ENCODE results near the gene PRG2.
"Not testable (repeated sequence)": the region's sequence is repeated elsewhere in the genome, so short reads cannot be mapped to it uniquely, and the experiment has no call there.

The PRG2 gene

GRCh38 chr11:57418131-57418530, 27.7 kb upstream of the PRG2 start:
- no peak for DNase-seq

DNA sequence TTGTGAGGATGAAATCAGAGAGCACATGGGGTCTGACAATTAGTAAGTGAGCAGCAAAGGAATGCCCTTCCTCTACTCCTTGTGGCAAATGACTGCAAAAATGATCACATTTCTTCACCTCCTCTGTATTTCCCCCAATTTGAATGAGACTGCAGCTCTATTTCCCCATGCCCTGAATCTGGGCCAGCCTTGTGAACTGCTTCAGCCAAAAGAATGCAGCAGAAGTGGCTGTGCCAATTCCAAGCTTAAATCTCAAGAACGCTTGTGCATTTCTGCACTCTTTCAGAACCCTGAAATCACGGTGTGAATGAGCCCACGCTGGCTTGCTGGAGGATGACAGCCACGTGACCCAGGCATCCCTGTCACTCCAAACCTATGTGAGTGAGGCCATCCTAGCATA, 26.6 kb upstream of the PRG2 start:
- DNase-seq: no peak

DNA sequence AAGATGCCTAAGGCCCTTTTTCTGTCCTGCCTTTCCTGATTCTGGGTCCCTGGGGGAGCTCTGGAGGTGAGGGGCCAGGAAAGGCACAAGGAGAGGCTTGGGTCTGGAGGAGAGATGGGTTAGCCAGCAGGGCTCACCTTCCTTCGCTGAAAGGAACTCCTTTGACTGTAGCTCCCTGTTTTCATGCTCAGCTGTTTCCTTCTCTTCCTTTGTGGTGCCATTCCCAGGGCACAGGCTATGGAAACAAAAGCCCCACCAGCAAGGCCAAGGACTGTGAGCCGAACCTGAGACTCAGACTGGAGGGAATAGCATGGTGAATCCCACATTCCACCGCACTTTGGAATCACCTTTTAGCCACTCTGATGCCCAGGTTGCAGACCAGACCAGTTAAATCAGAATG, 26.0 kb upstream of the PRG2 start:
- no peak for DNase-seq

DNA sequence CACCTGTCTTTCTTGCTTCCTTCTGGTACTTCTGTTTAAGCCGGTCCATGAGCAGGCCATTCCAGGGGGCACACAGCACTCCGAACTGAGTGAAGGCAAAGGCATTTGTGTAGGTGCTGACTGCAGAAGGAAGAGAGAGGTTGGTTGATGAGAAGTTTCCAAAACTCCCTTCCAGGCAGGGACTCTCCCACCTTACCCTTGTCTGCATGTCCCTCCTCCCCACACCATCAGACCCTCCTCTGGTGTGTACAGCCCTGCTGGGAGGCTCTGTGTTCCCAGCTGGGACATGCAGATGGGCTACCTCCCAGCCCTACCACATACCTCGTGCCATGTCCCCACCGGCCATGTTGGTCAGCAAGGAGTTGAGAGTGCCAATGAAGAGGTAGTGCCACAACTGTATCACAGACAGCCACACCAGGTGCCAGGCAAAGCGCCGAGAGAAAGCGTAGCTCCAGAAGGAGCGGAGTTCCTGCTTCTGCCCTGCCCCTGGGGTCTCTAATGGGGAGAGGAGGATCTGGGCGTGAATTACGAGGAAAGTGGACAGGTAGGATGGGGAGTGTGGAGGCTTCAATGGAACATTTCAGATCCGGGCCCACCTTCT, 24.3 kb upstream of the PRG2 start:
- DNase-seq: no peak

GRCh38 chr11:57413681-57414080, 23.2 kb upstream of the PRG2 start:
- no peak for DNase-seq

DNA sequence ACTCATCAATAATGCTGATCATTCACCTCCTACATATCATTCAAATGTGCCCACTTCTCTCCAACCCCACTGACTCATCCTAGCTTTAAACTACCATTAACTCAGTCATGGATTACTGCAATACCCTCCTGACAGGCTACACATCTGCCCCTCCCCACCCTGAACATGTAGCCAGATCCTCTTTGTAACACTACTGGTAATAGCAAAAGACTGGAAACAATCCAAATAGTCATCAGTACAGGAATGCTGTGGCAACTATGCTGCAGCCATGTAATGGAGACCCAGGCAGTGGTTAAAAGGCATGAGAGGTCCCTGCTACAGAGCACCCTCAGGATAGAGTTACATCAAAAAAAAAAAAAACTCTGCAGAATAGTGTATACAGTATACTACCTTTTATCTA, 19.8 kb upstream of the PRG2 start:
- DNase-seq: no peak

DNA sequence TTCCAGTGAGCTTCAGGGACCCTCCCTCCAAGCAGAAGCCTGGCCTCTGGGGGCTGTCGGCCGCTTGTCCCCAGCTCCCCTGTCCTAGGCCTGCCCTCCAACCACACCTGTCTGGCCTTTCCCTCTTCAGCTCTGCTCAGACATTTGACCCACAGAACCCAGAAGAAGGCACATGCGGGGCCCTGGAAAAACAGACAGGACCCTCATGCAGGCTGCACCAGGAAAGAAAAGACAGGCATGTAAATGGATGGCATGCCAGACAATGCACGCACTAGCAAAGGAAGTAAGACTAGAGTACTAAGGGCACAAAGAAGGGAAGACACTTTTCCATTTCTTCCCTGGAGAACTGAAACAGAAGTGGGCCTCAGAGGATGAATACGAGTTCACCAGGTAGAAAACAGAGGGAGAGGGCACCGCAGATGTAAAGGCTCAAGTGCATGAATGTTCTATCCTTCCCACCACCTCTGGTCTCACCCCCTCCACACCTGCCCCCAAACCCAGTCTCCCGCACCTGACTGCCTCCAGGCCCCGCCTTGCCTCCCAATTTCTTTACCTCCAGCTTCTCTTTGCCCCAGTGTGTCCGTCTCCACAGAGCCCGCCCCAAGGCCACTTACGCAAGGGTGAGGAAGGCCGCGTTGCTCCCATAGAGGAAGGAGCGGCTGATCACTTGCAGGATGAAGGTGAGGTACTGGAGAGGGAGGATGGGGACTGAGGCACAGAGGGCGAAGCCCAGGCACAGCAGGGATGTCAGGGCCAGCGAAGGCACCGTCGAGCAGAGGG, 19.1 kb upstream of the PRG2 start:
- no peak for DNase-seq

DNA sequence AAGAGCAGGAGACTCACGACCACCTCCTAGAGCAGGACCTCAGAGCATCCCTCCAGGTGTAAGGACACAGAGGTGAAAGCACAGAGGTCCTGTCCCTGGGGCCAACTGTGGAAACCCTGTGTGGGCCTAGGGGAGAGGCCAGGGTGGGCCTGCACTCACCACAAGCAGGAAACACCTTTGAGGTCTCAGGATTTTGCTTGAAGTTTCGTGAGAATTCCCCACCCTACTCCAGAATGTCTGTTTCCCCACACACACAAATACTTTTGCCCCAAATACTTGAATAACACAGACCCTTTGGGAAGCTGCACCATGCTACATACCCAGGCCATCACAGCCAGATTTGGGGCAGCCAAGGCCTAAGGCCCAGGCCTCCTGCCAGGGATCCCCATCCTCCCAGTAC, 18.3 kb upstream of the PRG2 start:
- DNase-seq: no peak

DNA sequence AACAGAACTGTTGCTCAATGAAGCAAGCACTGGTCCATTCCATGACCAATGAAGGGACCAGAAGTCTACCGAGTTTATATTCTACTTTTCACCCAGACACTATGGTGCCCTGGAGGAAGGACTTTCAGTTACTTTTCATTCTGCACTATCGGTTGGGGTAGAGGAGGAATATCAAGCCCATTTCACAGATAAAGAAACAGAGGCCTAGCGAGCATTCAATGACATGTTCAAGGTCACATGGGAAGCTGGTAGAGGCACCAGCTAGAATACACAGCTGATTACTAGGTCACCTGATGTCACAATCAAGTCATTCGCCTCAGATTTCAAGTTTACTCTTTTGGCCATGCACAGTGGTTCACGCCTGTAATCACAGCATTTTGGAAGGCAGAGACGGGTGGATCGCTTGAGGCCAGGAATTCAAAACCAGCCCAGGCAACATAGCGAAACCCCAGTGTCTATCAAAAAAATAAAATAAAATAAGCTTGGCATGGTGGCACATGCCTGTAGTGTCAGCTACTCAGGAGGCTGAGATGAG, 17.6 kb upstream of the PRG2 start:
- no peak for DNase-seq

DNA sequence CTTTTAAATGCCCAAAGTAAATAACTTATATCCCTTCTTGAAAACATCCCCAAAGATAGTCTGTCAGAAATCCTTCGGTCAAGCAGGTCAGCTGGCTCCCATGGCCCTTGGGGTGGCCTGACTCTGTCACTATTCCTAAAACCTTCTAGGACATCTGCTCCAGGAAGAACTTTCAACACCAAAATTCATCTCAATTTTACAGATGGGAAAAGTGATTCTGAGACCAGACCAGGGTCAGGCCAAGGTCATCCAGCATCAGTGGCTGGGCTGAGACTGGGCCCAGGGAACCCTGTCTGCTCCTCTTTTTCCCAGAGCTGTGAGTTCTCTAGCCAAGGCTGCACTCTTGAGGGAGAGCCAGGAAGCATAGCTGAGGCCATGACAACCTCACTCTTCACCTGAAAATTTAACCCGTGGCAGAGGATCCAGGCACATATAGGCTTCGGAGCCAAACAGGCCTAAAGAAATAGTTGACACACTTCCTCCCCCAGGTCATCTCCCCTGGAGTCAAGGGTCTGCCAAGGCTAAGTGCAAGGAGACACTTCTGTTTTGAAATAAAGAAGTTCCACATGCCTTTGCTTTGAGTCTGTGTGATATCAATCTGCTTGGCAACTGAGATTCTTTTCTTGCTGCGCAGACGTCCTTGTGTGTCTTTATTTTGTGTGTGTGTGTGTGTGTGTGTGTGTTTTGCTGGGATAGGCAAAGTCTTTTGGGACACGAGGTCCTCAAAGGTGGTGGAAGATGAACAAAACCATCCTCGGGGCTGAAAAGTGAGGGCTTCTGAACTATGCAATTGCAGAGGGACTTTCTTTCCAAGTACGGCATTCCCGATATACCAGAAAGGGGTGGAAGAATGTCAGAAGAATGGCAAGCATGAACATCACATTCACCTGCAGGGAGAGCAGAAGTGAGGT, 16.8 kb upstream of the PRG2 start:
- DNase-seq: no peak

GRCh38 chr11:57406337-57406904, 16.0 kb upstream of the PRG2 start:
- DNase-seq: no peak

DNA sequence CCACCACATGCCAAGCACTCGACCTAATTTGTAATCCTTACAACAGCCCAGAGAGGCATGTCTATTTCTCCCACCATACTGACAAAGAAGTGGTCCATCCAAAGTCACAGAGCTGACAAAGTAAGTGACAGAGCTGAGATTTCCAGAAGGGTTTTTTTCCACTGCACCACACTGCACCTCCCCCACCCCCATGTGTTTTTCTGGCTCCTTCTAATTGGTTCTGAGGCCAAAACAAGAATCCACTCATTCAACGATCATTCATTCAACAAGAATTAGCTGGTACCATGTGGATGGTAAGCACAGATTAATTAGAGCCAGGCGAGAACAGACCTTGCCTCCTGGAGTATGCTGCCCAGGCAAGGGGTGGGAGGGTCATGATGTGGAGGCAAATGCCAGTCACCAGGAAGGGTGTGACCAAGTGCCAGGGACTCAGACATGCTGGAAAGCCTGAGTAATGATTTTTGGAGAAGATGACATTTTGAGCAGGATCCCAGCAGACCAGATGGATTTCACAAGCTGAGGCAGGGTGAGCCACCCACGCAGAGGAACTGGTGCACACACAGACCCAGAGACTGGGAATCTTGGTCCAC, 14.9 kb upstream of the PRG2 start:
- no peak for DNase-seq

GRCh38 chr11:57403802-57404147, 13.3 kb upstream of the PRG2 start:
- no peak for DNase-seq

DNA sequence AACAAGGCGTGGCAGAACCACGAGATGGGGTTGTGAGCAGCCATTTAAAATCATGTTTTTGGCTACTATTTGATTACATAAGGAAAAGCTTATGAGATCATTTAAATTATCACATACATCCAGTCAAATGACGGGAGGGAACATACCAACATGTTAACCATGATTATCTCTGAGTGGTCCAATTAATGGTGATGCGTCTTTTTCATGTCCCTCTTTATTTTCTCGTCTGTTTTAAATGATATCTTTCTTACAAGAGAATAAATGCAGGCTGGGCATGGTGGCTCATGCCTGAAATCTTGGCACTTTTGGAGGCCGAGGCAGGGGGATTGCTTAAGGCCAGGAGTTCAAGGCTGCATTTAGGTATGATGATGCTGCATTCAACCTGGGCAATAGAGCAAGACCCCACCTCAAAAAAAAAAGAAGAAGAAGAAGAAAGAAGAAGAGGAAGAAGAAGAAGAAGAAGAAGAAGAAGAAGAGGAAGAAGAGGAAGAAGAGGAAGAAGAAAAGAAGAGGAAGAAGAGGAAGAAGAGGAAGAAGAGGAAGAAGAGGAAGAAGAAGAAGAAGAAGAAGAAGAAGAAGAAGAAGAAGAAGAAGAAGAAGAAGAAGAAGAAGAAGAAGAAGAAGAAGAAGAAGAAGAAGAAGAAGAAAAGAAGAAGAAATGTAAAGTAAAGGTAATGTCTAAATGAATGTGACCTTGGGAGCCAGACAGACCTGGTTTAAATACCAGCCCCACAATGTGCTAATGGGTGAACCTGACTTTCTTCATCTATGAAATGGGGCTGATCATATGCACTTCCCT, 12.8 kb upstream of the PRG2 start:
- not testable (repeated sequence) for DNase-seq

DNA sequence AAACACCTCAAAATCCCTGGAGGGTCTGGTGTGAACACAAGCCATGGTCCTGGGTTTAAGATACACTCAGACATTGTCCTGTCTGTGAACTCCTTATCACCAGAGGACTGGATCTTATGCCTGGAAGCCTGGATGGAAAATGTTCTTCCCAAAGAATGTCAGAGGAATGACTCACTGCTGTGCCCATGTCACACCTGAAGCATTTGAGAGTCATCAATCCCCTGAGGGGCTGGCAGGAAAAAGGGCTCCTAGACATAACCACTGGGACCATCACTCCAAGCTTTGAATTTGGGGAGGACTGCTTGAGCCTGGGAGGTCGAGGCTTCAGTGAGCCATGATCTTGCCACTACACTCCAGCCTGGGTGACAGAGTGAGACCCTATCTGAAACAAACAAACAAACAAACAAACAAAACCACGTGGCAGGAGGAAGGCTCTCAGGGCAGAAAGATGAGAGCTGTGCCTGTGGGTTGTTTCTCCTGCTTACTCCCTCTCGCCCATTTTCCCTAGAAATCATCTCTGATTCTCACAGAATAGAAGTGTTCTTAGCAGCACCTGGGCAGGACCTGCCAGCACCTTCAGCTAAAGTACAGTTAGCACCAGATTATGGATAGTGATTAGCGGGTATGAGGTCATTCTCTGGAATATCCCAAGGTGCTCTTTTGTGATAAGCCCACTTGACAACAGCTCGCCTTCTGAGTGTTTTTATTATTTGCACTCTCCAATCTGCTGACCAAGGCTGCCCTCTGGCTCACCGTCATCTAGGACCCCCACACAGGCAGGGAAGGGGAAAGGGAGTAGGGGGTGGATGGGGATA, 11.9 kb upstream of the PRG2 start:
- DNase-seq: peak; percentile 25

DNA sequence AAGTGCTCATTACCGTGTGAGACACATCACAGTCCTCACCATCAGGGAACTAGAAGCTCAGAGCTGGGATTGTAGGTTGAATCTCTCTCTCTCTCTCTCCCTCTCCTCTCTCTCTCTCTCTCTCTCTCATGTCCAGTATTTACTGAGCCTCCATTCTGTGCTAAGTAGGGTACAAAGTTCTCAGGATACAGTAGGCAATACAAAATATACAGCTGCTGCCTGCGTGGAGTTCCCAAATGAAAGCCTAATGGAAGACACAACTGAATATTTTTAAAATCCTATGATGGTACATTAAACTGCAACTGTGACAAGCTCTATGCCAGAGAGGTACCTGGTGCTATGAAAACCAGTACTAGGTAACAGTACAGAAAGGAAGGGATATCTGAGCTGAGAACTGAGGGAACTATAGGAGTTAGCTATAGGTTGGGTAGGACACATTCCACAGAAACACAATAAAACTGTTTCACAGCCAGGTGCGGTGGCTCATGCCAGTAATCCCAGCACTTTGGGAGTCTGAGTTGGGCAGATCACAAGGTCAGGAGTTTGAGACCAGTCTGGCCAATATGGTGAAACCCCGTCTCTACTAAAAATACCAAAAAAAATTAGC, 9.6 kb upstream of the PRG2 start:
- DNase-seq: no peak

DNA sequence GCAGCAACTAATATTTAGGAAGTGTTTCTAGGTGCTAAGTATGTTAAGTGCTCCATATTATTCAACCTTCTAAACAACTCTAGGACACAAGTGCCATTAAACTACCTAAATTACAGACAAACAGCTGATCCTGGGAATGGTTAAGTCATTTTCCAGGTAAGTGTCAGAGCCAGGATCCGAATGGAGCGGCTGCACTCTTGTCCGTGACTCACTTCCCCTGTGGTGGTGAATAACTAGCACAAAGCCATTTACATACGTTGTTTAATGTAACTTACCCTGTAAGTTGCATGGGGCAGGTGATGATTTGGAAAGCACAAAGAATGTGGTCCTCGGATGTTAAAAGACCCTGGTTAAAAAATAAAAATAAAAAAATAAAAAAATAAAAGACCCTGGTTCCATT, 8.8 kb upstream of the PRG2 start:
- no peak for DNase-seq

DNA sequence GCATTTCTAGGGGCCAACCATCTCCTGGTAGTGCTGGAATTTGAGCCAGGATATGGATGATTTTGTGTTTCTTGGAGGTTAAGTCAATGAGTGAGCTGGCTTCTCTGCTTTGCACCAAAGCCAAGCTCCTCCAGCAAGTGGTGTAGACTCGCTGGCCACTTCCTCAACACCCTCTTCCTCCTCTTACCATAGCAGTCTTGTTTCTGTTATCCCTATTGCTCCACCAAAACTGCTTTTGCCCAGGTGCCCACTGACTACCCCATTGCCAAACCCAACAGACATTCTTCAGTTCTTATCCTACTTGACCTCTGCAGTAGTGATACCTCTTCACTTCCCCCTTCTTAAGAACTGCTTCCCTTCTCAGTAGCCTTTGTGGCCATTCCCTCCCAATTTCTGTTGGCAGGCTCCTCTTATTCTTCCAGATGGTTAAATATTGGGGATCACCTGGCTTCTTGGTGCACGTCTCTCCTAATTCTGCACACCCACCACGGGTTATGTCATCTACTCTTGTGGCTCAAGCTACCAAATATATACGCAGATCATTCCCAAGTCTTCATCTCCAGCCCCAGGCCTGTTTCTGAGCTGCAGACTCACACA, 7.0 kb upstream of the PRG2 start:
- DNase-seq: no peak

- DNase-seq: no peak
Measured at GRCh38 chr11:57396744-57397143, 6.3 kb upstream of the PRG2 start.

DNA sequence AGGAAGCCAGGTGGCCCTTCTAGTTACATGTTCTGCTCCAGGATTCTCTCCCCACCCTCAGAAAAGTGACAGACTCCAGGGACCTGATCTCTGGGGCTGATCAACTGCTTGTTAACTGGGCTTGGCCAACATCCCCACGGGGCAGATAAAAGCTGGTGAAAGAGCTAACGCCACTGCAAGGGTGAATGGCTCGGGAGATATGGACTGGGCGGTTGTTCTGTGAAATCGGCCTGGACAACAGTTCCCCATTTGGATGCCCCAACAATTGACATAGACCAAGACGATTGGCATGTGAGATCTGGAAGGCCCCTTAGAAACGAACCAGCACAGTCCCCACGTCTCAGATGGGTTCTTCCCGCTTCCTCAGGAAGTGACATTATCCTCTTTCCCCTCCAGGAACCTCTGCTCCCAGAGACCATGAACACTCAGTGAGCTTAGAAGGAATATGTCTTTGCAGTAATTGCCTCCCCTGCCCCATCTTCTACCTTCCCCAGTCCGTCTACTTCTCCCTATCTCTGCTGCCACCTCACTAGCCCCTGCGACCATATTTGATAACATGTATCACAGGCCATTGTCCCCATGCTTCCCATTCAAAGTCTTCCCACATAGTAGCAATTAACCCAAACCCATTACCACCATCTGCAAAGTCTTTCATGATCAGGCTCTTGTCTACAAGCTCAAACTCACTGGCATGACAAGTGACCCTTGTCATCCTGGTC, 5.6 kb upstream of the PRG2 start:
- no peak for DNase-seq
